ENCODE data around the gene TMX2.

The TMX2 gene

DNA sequence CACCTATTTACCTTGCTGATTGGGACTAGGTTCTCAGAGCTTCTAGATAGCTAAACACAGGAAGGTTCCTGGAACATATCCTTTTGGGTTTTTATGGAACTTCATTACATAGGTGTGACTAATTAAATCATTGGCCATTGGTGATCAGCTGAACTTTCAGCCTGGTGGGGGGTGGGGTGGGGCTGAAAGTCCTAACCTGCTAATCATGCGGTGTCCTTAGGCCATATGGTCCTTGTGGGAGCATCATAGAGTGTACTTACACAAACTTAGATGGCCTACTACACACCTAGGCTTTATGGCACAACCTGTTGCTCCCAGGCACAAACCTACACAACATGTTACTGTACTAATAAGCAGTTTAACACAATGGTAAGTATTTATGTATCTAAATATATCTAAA, 20.3 kb downstream of the TMX2 start:
- ChIA-PET POLR2A (no interaction called here), CTCF (interaction anchor here (1.2 to 2.6 kb wide), 3 partner anchors 10 to 68 kb away, joined by 4 to 9 read pairs (median 8); no protein-coding TSS in a partner anchor)
- TF ChIP-seq, protein P1, sequence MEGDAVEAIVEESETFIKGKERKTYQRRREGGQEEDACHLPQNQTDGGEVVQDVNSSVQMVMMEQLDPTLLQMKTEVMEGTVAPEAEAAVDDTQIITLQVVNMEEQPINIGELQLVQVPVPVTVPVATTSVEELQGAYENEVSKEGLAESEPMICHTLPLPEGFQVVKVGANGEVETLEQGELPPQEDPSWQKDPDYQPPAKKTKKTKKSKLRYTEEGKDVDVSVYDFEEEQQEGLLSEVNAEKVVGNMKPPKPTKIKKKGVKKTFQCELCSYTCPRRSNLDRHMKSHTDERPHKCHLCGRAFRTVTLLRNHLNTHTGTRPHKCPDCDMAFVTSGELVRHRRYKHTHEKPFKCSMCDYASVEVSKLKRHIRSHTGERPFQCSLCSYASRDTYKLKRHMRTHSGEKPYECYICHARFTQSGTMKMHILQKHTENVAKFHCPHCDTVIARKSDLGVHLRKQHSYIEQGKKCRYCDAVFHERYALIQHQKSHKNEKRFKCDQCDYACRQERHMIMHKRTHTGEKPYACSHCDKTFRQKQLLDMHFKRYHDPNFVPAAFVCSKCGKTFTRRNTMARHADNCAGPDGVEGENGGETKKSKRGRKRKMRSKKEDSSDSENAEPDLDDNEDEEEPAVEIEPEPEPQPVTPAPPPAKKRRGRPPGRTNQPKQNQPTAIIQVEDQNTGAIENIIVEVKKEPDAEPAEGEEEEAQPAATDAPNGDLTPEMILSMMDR (IDR thresholded peaks at IDR 0.05; ENCODE audit: control extremely low read depth, extremely low read depth, low read depth, missing control alignments), result no peak
- no peak for DNase-seq (ENCODE audit: extremely low spot score)

DNA sequence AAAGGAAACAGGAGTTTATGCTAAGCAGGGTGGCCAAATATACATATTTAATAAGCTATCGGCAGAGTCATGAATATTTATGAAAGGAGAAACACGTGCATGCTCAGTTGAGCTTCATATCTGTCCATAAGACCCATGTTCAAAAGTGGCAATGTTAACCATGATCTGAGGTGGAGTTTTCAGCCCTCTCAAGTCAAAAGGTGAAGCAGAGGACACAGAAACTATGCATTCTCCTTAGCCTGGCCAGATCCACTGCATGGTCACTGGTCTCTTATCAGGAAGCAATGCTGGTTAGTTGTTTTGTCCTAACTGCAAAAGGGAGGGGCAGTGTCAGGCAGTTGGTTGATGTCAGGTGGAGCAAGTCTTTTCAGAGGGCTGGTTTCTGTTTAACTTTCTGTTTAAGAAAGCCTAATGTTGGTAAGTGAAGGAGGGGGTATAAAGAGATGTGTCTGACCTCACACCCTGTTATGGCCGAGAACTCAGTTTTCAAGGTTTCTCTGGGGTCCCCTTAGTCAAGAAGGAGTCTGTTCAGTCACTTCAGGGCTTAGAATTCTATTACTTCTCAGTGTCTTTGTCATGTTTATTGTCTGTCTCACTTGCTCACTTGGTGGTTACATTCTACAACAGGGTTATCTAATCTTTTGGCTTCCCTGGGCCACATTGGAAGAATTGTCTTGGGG, 23.4 kb downstream of the TMX2 start:
- CTCF ChIA-PET, result interaction anchor here (1.0 to 3.2 kb wide), 4 partner anchors 10 to 65 kb away, joined by 3 to 12 read pairs (median 4); no protein-coding TSS in a partner anchor

DNA sequence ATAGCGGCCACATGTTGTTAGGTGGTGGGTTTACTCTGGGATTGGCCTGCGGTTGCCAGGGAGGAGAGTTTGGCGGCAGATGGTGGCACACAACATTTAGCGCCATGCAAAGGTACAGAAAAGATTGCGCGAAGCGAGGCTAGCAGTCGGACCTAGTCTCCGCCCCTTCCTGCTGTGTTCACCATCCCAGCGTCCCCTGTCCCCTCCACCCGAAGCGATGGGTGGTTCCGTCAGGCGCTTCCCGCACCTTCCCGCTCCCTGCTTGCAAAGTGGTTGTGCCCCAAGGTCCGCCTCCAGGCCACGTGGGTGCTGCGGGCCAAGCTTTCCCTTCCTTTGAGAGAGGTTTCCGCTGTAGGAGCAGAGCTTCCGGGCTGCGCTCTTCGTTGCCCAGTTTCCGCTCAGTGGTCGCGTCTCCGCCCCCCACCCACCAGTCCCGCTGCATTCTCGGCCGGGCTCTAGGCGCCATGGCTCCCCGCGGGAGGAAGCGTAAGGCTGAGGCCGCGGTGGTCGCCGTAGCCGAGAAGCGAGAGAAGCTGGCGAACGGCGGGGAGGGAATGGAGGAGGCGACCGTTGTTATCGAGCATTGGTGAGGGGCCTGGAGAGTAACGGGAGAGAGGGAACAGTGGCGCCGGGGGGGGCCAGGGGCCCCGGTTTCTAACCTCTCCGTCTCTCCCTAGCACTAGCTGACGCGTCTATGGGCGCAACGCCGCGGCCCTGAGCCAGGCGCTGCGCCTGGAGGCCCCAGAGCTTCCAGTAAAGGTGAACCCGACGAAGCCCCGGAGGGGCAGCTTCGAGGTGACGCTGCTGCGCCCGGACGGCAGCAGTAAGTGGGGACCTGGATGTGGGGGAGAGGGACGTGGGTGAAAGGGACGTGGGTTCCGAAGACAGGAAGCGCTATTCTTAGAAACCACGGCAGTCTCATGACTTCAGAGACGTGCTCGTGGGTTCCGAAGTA, 29.0 kb downstream of the TMX2 start, which contains the start of gene SELENOH:
SELENOH (plus strand) TSS at position 360 of the 955 bp plus-strand sequence; CDS start at position 465, 105 bp downstream.
- POLR2A ChIA-PET, result interaction anchor here (0.5 to 1.8 kb wide), 6 partner anchors 10 to 76 kb away, joined by 3 to 8 read pairs (median 5); partner anchors contain the start of genes BTBD18 and MED19
- TF ChIP-seq, protein P1 (IDR thresholded peaks at IDR 0.05; ENCODE audit: control extremely low read depth, extremely low read depth, low read depth, missing control alignments), result no peak
- CTCF ChIA-PET, result interaction anchor here (0.6 to 13.5 kb wide), 7 partner anchors 10 to 60 kb away, joined by 3 to 142 read pairs (median 3); partner anchors contain the start of gene BTBD18
- DNase-seq (ENCODE audit: extremely low spot score), result peak; percentile 91

More for the DNA sequence above, 23.4 kb downstream of the TMX2 start:
- TF ChIP-seq, protein P1 (IDR thresholded peaks at IDR 0.05; ENCODE audit: control extremely low read depth, extremely low read depth, low read depth, missing control alignments), result no peak
- DNase-seq (ENCODE audit: extremely low spot score), result no peak
- POLR2A ChIA-PET, result interaction anchor here (0.5 to 1.0 kb wide), 2 partner anchors 9 to 17 kb away, joined by 4 to 5 read pairs; no protein-coding TSS in a partner anchor

DNA sequence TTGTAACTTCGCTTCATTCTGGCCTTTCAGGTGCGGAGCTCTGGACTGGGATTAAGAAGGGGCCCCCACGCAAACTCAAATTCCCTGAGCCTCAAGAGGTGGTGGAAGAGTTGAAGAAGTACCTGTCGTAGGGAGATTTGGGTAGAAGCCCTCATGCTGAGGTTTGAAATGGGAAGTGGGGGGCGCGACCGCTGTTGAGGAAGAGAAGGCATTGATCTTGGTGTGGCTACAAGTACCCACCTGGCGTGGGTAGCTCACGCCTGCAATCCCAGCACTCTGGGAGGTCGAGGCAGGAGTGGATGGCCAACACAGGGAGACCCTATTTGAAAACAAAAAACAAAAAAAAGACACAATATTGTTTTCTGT, 29.7 kb downstream of the TMX2 start:
- TF ChIP-seq, protein P1 (IDR thresholded peaks at IDR 0.05; ENCODE audit: control extremely low read depth, extremely low read depth, low read depth, missing control alignments), result no peak
- DNase-seq (ENCODE audit: extremely low spot score), result no peak
- ChIA-PET POLR2A (interaction anchor here (1.2 to 1.8 kb wide), 4 partner anchors 10 to 58 kb away, joined by 5 to 8 read pairs (median 6); partner anchors contain the start of genes BTBD18 and MED19), CTCF (interaction anchor here (0.6 to 13.5 kb wide), 7 partner anchors 10 to 782 kb away, joined by 3 to 142 read pairs (median 3); partner anchors contain the start of gene BTBD18)

DNA sequence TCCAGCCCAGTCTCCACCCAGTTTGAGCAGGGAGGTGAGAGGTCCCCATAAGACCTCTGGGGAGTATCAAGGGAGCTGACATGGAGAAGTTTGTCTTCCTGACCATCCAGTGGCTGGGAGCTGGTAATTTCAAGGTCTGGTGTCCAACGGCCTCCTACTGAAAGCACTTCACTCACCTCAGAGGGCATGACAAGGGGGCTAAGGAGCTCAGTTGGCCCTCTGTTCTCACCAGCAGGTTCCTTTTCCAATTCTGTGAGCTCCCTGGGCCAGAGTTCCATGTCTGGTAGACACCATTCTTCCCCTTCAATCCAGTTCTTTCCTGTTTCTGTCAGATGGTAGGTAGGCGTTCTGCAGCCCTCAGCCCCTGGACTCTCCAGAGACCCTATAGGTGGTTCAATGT, 32.0 kb downstream of the TMX2 start:
- TF ChIP-seq, protein P1 (IDR thresholded peaks at IDR 0.05; ENCODE audit: control extremely low read depth, extremely low read depth, low read depth, missing control alignments), result no peak
- ChIA-PET CTCF (interaction anchor here (0.8 to 13.5 kb wide), 5 partner anchors 16 to 1391 kb away, joined by 3 to 142 read pairs (median 4); partner anchors contain the start of gene CTNND1), POLR2A (interaction anchor here (0.6 to 2.2 kb wide), 5 partner anchors 8 to 103 kb away, joined by 3 to 9 read pairs (median 4); partner anchors contain the start of gene CTNND1)
- DNase-seq (ENCODE audit: extremely low spot score), result no peak
